ENCODE results near the gene CIC.

The CIC gene

DNA sequence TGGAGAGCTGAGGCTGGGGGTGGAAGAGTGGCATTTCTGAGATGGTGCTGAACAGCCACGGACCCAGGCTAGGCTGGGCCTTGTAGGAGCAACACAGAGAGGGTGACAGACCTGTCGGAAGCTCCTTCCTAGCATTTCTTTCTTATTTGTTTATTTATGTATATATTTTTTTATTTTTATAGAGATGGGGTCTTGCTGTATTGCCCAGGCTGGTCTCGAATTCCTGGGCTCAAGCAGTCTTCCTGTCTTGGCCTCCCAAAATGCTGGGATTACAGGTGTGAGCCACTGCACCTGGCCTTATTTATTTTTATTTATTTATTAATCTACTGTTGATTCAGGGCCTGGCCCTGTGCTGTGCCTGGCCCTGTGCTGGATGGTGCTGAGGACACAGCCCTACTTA is 6.5 kb downstream of the CIC start:
- peak overlapping the region in 10 of 11 experiments; percentile 5 to 80 (median 32); a peak in 13 of 22 replicates for H3K9ac ChIP-seq
- no peak for TF ChIP-seq Cebpa-rat (IDR thresholded peaks at IDR 0.05)
- H3K9me3 ChIP-seq (replicated peaks in 1 of 11) = no peaks in the 10 kb centered on the region
- peaks cover 7 to 92% (median 47%) of the 10 kb centered on the region in 11 experiments; a peak in 17 of 22 replicates for H4K20me1 ChIP-seq
- H3K4me1 ChIP-seq = peaks cover 51 to 81% (median 73%) of the 10 kb centered on the region in 10 experiments
- peaks cover 38 to 69% (median 45%) of the 10 kb centered on the region in 11 experiments for H3K36me3 ChIP-seq
- peak overlapping the region in 1 of 11 experiments; percentile 33; a peak in 1 of 22 replicates for H3K27ac ChIP-seq
- no peak overlapping the region for H3K4me3 ChIP-seq
- H3K4me2 ChIP-seq = peak overlapping the region in 7 of 11 experiments; percentile 12 to 100 (median 98); a peak in 10 of 22 replicates
- H3K27me3 ChIP-seq = no peaks in the 10 kb centered on the region

DNA sequence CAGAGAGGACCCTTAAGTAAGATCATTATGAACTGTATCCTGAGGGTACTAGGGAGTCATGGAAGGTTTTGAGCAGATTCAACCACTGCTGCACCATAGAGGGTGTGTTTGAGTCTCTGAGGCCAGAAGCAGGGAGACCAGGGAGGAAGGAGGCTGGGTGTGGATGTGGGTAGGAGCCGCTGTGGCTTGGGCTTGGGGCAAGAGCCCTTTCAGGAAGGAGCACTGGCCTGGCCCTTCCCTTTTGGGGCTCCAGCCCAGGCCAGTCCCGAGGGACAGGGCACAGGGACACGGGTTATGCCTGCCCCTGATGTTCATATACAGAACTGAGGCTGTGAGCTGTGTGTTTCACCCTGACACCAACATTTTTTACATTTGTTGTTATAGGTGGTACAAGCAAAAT is 7.2 kb downstream of the CIC start:
- H3K9me3 ChIP-seq (replicated peaks in 1 of 11) = no peaks in the 10 kb centered on the region
- peak overlapping the region in 8 of 11 experiments; percentile 8 to 100 (median 96); a peak in 11 of 22 replicates for H3K4me2 ChIP-seq
- peaks cover 9 to 90% (median 48%) of the 10 kb centered on the region in 11 experiments; a peak in 17 of 22 replicates for H4K20me1 ChIP-seq
- peaks cover 46 to 76% (median 69%) of the 10 kb centered on the region in 10 experiments for H3K4me1 ChIP-seq
- H3K27me3 ChIP-seq = no peaks in the 10 kb centered on the region
- H3K4me3 ChIP-seq = no peak overlapping the region
- peak overlapping the region in 2 of 11 experiments; percentile 20 to 33; a peak in 2 of 22 replicates for H3K27ac ChIP-seq
- H3K36me3 ChIP-seq = peaks cover 38 to 68% (median 45%) of the 10 kb centered on the region in 11 experiments
- peak overlapping the region in 8 of 11 experiments; percentile 5 to 80 (median 32); a peak in 11 of 22 replicates for H3K9ac ChIP-seq
- no peak for TF ChIP-seq Cebpa-rat (IDR thresholded peaks at IDR 0.05)

DNA sequence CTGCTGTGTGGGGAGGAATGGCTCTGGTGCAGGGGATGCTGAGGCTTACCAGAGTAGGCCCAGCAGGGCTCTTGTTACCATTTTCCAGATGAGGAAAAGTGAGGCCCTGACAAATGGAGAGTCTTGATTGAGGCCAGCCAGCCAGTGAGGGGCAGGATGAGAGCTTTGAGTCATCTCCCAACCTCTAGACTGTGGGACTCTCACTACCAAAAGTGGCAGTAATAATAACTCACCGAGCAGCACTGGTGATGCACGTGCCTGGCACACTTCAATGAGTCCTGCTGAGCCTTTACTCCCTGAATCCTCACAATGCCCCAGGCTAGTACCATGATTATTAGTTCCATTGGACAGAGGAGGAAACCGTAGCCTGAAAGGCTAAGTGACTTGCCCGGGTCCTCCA is 7.8 kb downstream of the CIC start:
- Histone ChIP-seq H3K36me3 (peaks cover 36 to 63% (median 42%) of the 10 kb centered on the region in 11 experiments), H3K9me3 (replicated peaks in 1 of 11) (no peaks in the 10 kb centered on the region), H3K27ac (peak overlapping the region in 2 of 11 experiments; percentile 20 to 33; a peak in 2 of 22 replicates), H4K20me1 (peaks cover 13 to 84% (median 49%) of the 10 kb centered on the region in 11 experiments; a peak in 17 of 22 replicates), H3K4me2 (peak overlapping the region in 9 of 11 experiments; percentile 90 to 100 (median 98); a peak in 11 of 22 replicates), H3K9ac (peak overlapping the region in 7 of 11 experiments; percentile 11 to 83 (median 80); a peak in 11 of 22 replicates), H3K4me1 (peaks cover 48 to 76% (median 69%) of the 10 kb centered on the region in 10 experiments), H3K4me3 (no peak overlapping the region), H3K27me3 (no peaks in the 10 kb centered on the region)
- no peak for TF ChIP-seq Cebpa-rat (IDR thresholded peaks at IDR 0.05)

DNA sequence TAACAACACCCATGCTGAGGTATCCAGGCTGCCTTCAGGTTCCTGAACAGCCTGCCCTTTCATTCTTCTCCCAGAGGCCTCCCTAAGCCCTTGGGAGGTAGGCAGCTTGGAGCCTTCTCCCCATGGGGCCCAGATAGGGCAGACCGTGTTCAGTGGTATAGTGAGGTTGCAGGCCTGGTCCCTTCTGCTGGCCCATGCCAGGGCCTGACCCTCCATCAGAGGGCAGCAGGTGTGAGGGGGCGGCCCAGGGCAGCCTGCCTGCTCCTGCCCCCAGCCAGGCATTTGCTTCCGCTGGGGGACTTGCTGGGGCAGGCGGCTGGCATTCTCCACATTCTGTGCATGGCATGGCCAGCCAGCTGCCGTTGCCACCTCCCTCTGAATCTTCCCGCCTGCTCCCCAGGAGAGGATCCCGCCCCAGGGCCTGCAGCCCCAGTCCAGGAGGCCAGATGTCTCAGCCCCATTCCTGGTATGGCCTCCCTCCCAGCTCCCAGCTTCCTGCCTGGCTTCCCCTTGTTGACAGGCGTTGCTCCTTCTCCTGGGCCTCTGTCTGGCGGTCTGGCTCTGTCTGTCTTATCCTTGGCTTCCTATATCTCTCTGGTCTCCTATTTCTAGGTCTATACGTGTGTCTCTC is 8.9 kb downstream of the CIC start:
- H3K9ac ChIP-seq = peak overlapping the region; percentile 31 to 84 (median 80); a peak in 19 of 22 replicates
- no peaks in the 10 kb centered on the region for H3K27me3 ChIP-seq
- no peaks in the 10 kb centered on the region for H3K9me3 ChIP-seq (replicated peaks in 1 of 11)
- peak overlapping the region; percentile 90 to 100 (median 97) for H3K4me2 ChIP-seq
- H3K27ac ChIP-seq = peak overlapping the region in 10 of 11 experiments; percentile 10 to 85 (median 39); a peak in 16 of 22 replicates
- no peak for TF ChIP-seq Cebpa-rat (IDR thresholded peaks at IDR 0.05)
- peak overlapping the region in 1 of 10 experiments; percentile 72; a peak in 1 of 20 replicates for H3K4me3 ChIP-seq
- H4K20me1 ChIP-seq = peaks cover 20 to 77% (median 54%) of the 10 kb centered on the region in 11 experiments; a peak in 17 of 22 replicates
- peaks cover 59 to 84% (median 76%) of the 10 kb centered on the region in 10 experiments for H3K4me1 ChIP-seq
- peaks cover 24 to 52% (median 31%) of the 10 kb centered on the region in 11 experiments for H3K36me3 ChIP-seq

DNA sequence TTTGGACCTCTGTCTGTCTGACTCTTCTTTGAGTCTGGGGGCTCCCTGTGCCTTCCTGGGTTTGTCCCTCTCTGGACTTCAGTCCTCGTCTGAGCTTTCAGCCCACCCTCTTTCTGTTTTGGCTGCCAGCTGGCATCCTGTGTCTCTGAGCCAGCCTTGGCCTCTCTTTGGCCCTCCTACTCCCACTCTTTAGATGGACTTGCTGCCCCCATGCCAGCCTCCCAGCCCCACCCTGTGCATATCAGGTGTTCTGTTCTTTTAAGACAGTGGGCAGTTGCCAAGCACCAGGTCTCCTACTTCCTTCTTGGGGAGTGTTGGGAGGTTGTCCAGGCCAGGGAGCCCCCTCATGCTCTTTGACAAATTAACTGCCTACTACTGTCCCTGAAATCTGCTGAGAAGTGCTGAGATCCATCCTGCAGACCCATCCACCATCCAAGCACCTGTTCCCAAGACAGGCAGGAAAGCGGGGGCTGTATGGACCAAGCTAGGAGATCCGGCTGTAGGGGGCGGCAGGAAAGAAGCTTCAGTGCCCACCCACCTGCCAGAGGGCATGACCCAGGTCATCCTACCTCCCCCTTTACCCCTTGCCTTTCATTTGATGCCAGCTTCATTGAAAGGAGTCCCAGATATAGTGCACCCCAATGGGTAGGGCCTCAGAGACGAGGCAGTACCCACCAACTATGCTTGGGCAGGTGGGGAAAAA is 9.6 kb downstream of the CIC start:
- Histone ChIP-seq H3K4me1 (peaks cover 65 to 87% (median 83%) of the 10 kb centered on the region in 10 experiments), H3K9me3 (replicated peaks in 1 of 11) (no peaks in the 10 kb centered on the region), H3K9ac (peak overlapping the region; percentile 76 to 86 (median 80); a peak in 21 of 22 replicates), H3K4me3 (peak overlapping the region in 6 of 10 experiments; percentile 67 to 77 (median 72); a peak in 8 of 20 replicates), H3K36me3 (peaks cover 18 to 45% (median 24%) of the 10 kb centered on the region in 11 experiments), H4K20me1 (peaks cover 24 to 77% (median 54%) of the 10 kb centered on the region in 11 experiments; a peak in 17 of 22 replicates), H3K27ac (peak overlapping the region in 10 of 11 experiments; percentile 33 to 85 (median 74); a peak in 18 of 22 replicates), H3K27me3 (no peaks in the 10 kb centered on the region), H3K4me2 (peak overlapping the region; percentile 90 to 100 (median 97))
- no peak for TF ChIP-seq Cebpa-rat (IDR thresholded peaks at IDR 0.05)

DNA sequence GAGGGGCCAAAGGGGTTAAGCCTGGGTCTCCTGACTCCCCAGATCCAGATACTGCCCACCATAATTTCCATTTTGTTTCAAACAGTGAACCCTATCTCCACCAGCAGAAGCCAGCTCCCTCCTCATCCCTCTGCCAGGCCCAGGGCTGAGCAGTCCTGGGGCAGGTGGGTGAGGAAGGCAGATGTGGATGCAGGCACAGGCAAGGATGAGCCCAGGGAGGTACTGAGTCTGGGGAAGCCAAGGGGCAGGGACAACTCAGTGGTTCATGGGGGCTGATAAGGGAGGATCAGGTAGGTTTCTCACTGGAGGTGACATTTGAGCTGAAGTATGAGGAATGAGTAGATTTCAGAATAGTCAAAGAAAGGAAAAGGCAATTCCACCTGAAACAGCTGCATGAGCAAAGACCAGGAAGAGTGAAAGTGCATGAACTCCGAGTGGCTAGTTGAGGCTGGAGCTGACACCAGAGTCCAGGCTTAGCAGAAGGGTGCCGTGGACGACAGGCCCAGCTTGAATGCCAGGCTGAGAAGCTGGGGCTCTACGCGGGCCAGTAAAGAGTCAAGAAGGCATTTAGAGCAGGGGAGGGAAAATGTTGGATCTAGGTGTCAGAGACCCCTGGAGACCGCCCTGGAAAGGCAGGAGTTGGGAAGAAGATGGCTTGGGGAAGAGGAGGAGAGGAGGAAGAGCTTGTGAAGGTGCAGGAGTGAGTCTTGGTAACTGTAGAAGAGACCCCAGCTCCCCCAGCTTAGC is 10.3 kb downstream of the CIC start:
- Histone ChIP-seq H3K27ac (peak overlapping the region; percentile 40 to 85 (median 75); a peak in 21 of 22 replicates), H3K4me1 (peaks cover 65 to 81% (median 79%) of the 10 kb centered on the region in 10 experiments), H3K4me3 (peak overlapping the region; percentile 67 to 84 (median 72)), H3K4me2 (peak overlapping the region; percentile 90 to 100 (median 97)), H3K9ac (peak overlapping the region; percentile 76 to 86 (median 80)), H3K9me3 (replicated peaks in 1 of 11) (no peaks in the 10 kb centered on the region), H4K20me1 (peaks cover 24 to 70% (median 47%) of the 10 kb centered on the region in 11 experiments; a peak in 17 of 22 replicates), H3K27me3 (no peaks in the 10 kb centered on the region), H3K36me3 (peaks cover 10 to 38% (median 17%) of the 10 kb centered on the region in 11 experiments)
- TF ChIP-seq Cebpa-rat (IDR thresholded peaks at IDR 0.05) = no peak

DNA sequence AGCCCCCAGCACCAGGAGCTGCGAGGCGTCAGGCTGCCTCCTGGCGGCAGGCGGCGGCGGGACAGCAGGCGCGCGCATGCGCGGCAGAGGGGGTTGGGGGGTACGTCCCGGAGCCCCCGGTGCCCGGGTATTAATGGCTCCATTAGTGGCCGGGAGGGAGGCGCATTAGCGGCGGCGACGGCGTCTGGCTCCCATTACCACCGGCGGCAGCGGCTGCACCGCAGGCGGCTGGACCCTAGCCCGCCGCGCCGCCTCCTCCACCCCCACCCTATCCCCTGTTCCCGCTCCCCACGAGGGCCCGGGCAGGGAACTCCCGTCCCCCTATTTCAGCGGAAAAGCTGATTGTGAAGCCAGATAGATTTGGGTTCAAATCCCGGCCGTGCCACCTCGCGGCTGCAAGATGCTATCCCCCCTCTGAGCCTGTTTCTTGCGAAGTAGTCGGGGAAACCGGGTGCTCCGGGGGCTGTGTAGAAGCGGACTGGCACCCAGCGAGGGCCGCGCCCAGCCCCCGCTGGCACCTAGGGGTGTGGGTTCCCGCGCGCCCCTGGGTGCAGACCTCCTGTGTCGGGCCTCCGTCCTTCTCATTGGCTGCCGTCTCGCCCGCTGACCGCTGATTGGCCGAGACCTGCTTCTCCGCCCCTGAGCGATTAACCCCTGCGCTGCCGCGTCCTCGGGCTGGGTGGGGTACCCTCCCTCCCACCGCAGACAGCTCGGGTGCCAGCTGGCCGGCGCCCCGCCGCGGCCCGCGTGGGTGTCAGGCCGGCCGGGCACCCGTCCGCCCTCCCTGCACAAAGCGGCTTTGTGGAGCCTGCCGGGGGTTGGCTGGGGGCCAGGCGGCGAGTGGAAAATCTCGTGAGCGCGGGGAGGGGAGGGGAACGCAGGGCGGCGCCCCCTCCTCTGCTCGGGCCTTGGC is 11.1 kb downstream of the CIC start:
- peak overlapping the region; percentile 90 to 100 (median 97) for H3K4me2 ChIP-seq
- H3K4me1 ChIP-seq = peaks cover 69 to 83% (median 77%) of the 10 kb centered on the region in 10 experiments
- peak overlapping the region; percentile 40 to 85 (median 75); a peak in 21 of 22 replicates for H3K27ac ChIP-seq
- H3K9me3 ChIP-seq (replicated peaks in 1 of 11) = no peaks in the 10 kb centered on the region
- H3K36me3 ChIP-seq = peaks cover 2 to 30% (median 9%) of the 10 kb centered on the region in 11 experiments; a peak in 17 of 22 replicates
- no peaks in the 10 kb centered on the region for H3K27me3 ChIP-seq
- peak overlapping the region; percentile 76 to 86 (median 80) for H3K9ac ChIP-seq
- H3K4me3 ChIP-seq = peak overlapping the region; percentile 67 to 84 (median 72)
- TF ChIP-seq Cebpa-rat (IDR thresholded peaks at IDR 0.05) = no peak
- H4K20me1 ChIP-seq = peaks cover 30 to 71% (median 49%) of the 10 kb centered on the region in 11 experiments; a peak in 21 of 22 replicates
